IPS-20b (cell line): ENCODE measurements around the gene CASP10.

Experiments
- H3K27ac ChIP-seq: one replicate; pipeline ENCODE4 v1.5.1; 2013; ENCODE audit warnings: low read length
- H3K27me3 ChIP-seq: 2 replicates; pipeline ENCODE4 v1.6.1; 2013; ENCODE audit warnings: mild to moderate bottlenecking, low read length, inconsistent platforms; ENCODE audit not compliant: insufficient read depth
- H3K36me3 ChIP-seq: 2 replicates; pipeline ENCODE4 v1.6.1; 2013; ENCODE audit warnings: low read depth, mild to moderate bottlenecking, inconsistent platforms, low read length, moderate library complexity; ENCODE audit not compliant: insufficient read depth
- H3K4me1 ChIP-seq: 2 replicates; pipeline ENCODE4 v1.6.1; 2013; ENCODE audit warnings: mild to moderate bottlenecking, control low read depth, inconsistent platforms, low read length, moderate library complexity; ENCODE audit not compliant: insufficient read depth
- H3K4me3 ChIP-seq: 2 replicates; pipeline ENCODE4 v1.5.1; 2013; ENCODE audit warnings: mild to moderate bottlenecking, low read length, inconsistent platforms
- H3K9ac ChIP-seq: 2 replicates; pipeline ENCODE4 v1.6.1; 2013; ENCODE audit warnings: low read depth, mild to moderate bottlenecking, inconsistent platforms, low read length, moderate library complexity
- H3K9me3 ChIP-seq: 2 replicates; pipeline ENCODE4 v1.6.1; 2013; ENCODE audit warnings: mild to moderate bottlenecking, low read depth, low read length, inconsistent platforms; ENCODE audit not compliant: insufficient read depth

Gene CASP10

DNA sequence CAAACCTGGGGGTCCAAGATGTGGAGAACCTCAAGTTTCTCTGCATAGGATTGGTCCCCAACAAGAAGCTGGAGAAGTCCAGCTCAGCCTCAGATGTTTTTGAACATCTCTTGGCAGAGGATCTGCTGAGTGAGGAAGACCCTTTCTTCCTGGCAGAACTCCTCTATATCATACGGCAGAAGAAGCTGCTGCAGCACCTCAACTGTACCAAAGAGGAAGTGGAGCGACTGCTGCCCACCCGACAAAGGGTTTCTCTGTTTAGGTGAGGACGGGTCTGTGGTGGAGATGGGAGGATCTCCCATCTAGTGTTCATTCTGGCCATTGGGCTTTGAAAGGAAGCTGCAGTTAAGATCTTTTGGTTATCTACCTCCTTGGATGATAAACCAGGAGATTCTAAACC lies 2.9 kb downstream of the CASP10 start:
- H3K9ac ChIP-seq: no peak overlapping the region
- no peak overlapping the region for H3K4me3 ChIP-seq

DNA sequence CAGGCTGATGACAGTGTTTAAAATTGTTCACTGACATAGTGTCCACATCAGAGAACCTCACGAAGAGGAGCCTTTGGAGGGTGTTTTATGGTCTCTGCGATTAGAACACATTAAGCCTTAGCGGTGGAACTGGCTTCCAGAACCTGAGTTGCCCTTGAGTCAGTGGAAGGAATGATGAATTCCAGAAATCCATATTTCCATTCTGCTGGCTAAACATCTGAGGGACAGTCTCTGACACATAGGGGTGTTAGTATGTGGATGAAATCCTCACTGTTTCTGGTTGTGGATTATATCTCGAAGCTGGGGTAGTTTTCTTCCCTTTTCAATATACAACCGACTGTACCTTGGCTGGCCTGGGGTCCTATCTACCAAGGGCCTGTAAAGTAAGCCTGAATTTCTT lies 4.0 kb downstream of the CASP10 start:
- no peaks in the 10 kb centered on the region; the same call in 1 of the 2 replicates for H3K4me1 ChIP-seq
- no peaks in the 10 kb centered on the region for H3K27me3 ChIP-seq
- H3K9ac ChIP-seq: no peak overlapping the region
- H3K4me3 ChIP-seq: no peak overlapping the region
- H3K36me3 ChIP-seq: no peaks in the 10 kb centered on the region
- no peak overlapping the region for H3K27ac ChIP-seq
- no peaks in the 10 kb centered on the region for H3K9me3 ChIP-seq

More for the DNA sequence above, 2.9 kb downstream of the CASP10 start:
- no peaks in the 10 kb centered on the region for H3K36me3 ChIP-seq
- no peaks in the 10 kb centered on the region; the same call in 1 of the 2 replicates for H3K4me1 ChIP-seq
- no peaks in the 10 kb centered on the region for H3K27me3 ChIP-seq
- H3K9me3 ChIP-seq: no peaks in the 10 kb centered on the region
- no peak overlapping the region for H3K27ac ChIP-seq

DNA sequence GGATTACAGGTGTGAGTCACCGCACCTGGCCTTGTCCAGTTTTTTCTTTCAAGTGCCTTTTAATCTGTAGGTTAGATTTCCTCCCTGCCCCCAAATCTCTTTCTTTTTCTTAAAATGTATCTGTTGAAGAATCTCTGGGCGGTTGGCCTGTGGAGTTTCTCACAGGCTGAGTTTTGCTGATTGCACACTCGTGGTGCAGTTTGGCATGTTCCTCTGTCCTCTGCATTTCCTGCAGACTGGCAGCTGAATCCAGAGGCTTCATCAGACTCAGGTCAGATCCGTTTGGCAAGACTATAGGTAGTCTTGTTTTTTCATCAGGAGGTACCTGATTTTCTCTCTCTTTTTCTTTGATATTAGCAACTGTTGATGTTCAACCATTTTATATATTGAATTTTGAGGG lies 5.5 kb downstream of the CASP10 start:
- Histone ChIP-seq H3K27me3 (no peaks in the 10 kb centered on the region), H3K4me3 (no peak overlapping the region), H3K36me3 (no peaks in the 10 kb centered on the region), H3K9me3 (no peaks in the 10 kb centered on the region), H3K9ac (no peak overlapping the region), H3K4me1 (no peaks in the 10 kb centered on the region; the same call in 1 of the 2 replicates), H3K27ac (no peak overlapping the region)

DNA sequence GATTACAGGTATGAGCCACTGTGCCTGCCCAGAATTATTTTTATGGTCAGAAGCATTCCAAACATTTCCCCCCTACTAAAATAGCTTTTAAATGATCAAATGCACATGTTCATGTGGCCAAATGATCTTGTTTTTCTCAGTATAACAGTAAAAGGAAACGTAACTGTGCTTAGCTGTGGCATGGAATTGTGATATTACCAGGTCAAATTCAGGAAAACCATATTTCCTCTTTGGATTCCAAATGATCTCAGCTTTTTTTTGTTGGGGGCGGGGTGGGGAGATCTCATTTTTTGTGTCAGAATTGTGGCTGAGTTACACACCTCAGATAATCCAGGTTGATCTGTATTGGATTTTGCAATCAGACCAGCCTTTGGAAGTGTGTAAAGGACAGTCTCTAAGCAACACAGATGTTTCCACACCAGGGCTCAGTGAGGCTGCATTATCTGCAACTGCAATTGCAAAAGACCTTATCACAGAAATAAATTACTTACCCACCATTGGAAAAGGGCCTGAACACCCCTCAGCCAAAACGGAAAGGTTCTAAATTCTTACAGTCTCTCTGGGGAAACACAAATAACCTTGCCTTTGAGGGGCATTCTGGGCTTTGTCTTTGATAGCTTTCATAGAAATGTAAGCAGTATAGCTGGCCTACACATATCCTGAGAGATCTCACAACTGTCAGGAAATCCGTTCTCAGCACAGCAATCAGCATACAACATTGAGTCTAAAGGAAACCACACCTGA lies 8.4 kb downstream of the CASP10 start:
- no peak overlapping the region for H3K4me3 ChIP-seq
- 0 out of 2 replicates have a peak, but pooled peaks cover 2% of the 10 kb centered on the region for H3K36me3 ChIP-seq
- H3K27ac ChIP-seq: no peak overlapping the region
- H3K4me1 ChIP-seq: no peaks in the 10 kb centered on the region
- no peak overlapping the region for H3K9ac ChIP-seq
- H3K9me3 ChIP-seq: no peaks in the 10 kb centered on the region
- no peaks in the 10 kb centered on the region for H3K27me3 ChIP-seq

DNA sequence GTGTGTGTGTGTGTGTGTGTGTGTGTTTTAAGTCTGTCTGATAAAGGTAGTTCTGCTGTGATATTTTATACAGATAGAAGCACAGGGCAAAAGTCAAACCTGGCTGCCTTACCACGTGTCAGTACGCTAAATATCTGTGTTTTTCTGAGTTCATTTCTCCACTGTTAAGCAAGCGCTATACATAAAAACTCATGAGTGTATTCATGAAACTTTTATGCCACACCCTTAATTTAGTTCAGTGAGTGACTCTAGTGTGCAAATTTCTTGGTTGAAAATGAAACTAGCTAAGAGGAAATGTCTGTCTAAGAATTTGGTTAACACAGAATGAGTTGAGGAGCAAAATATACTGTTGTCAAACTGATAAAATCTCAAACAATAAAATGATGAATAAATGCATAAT lies 11.2 kb downstream of the CASP10 start:
- Histone ChIP-seq H3K27me3 (no peaks in the 10 kb centered on the region), H3K27ac (no peak overlapping the region), H3K36me3 (0 out of 2 replicates have a peak, but pooled peaks cover 3% of the 10 kb centered on the region), H3K4me1 (no peaks in the 10 kb centered on the region), H3K4me3 (no peak overlapping the region), H3K9ac (no peak overlapping the region), H3K9me3 (no peaks in the 10 kb centered on the region)

DNA sequence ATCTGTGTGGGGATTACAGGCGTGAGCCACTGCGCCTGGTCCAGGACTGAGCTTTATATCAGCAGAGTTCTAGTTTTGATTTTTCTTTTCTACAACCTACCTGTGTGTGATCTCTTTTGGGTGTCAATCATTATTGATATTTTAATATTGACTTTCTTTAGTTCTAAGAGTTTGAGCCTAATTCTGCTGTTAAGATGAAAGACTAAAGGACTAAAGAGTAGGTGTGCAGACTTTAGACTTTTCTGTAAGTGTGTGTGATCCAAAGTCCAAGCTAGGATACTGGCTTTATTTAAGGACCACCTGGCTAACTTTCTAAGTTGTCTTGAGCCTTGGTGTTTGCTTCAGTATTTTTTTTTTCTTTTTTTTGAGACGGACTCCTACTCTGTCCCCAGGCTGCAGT lies 12.4 kb downstream of the CASP10 start:
- H3K4me1 ChIP-seq: no peaks in the 10 kb centered on the region
- H3K36me3 ChIP-seq: 0 out of 2 replicates have a peak, but pooled peaks cover 3% of the 10 kb centered on the region
- no peak overlapping the region for H3K9ac ChIP-seq
- no peak overlapping the region for H3K27ac ChIP-seq
- no peaks in the 10 kb centered on the region for H3K27me3 ChIP-seq
- H3K4me3 ChIP-seq: no peak overlapping the region
- no peaks in the 10 kb centered on the region for H3K9me3 ChIP-seq

DNA sequence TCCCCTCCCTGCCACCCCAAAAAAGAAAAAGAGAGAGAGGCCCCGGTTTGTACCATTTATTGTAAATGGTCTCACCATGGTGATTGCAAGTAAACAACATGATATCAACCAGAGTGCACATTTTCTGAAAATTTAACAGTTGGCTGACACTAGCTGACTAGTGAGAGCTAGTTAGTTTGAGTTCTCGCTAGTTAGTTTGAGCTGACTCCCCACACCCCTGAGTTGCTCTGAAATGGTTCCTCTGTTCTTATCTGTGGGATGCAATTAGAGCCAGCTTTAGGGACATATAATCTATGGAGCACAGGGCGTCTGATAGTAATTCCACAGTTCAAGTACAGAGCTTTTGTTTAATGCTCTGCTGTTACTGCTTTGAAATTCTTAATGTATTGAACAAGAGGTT lies 13.1 kb downstream of the CASP10 start:
- H3K9me3 ChIP-seq: no peaks in the 10 kb centered on the region
- H3K4me1 ChIP-seq: no peaks in the 10 kb centered on the region
- H3K27me3 ChIP-seq: no peaks in the 10 kb centered on the region
- H3K9ac ChIP-seq: no peak overlapping the region
- no peak overlapping the region for H3K4me3 ChIP-seq
- H3K36me3 ChIP-seq: 0 out of 2 replicates have a peak, but pooled peaks cover 3% of the 10 kb centered on the region
- H3K27ac ChIP-seq: no peak overlapping the region

DNA sequence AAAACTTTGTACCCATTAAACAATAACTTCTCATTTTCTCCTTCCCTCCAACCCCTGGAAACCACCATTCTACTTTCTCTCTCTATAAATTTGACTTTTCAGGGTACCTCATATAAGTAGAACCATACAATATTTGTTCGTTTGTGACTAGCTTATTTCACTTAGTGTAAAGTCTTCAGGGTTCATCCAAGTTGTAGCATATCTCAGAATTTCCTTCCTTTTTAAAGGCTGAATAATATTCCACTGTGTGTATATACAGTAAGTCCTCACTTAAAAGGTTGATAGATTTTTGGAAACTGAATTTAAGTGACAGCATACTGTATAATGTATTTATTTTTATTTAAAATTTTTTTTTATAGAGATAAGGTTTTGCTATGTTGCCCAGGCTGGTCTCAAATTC lies 13.9 kb downstream of the CASP10 start:
- Histone ChIP-seq H3K36me3 (0 out of 2 replicates have a peak, but pooled peaks cover 3% of the 10 kb centered on the region), H3K4me1 (no peaks in the 10 kb centered on the region), H3K27me3 (no peaks in the 10 kb centered on the region), H3K4me3 (no peak overlapping the region), H3K27ac (no peak overlapping the region), H3K9ac (no peak overlapping the region), H3K9me3 (no peaks in the 10 kb centered on the region)

DNA sequence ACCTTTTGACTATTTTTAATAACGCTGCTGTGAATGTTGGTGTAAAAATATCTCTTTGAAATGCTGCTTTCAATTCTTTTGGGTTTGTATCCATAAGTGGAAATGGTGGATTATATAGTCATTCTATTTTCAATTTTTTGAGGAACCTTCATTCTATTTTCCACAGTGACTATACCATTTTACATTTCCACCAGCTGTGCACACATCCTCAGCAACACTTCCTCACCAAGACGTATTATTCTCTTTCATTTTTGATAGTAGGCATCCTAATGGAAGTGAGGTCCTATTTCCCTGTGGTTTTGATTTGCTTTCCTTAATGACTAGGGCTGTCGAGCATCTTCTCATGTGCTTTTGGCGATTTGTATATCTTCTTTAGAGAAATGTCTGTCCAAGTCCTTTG lies 14.8 kb downstream of the CASP10 start:
- Histone ChIP-seq H3K27ac (no peak overlapping the region), H3K36me3 (0 out of 2 replicates have a peak, but pooled peaks cover 3% of the 10 kb centered on the region), H3K9ac (no peak overlapping the region), H3K27me3 (no peaks in the 10 kb centered on the region), H3K4me3 (no peak overlapping the region), H3K9me3 (no peaks in the 10 kb centered on the region), H3K4me1 (no peaks in the 10 kb centered on the region)

DNA sequence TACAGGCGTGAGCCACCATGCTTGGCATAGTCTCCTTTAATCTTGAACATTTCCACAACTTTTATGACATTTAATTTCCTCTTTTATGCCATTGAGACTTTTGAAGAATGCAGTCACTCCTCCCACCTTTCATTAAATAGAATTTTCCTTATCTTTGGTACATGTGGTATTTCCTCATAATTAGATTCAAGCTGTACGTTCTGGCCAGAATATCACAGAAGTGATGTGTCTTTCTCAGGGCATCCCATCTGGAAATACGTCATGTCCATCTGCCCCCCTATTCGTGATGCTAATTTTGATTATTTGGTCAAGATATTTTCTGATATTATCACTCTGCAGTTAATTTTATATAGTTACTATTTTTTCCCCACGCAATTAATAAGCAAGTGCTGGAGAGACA lies 16.9 kb downstream of the CASP10 start:
- no peaks in the 10 kb centered on the region for H3K4me1 ChIP-seq

DNA sequence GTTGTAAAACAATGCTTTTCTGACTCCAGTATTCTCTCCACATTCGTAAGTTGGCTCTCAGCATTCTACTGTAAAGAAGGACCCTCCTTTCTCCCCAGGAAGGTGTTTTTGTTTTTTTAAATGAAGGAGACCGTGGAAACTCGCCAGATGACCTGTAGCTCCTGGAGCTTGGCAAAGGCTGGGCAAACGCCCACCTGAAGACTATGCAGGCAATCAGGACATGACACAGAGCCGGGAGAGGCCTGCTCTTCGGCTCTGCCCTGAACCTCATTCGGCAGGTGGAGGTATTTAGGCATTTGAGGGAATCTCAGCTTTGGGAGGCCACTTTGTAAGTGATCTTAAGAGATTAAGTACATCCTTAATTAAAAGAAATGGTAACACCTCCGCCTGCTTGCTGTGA lies 17.4 kb downstream of the CASP10 start:
- Histone ChIP-seq H3K9me3 (no peaks in the 10 kb centered on the region), H3K36me3 (0 out of 2 replicates have a peak, but pooled peaks cover 3% of the 10 kb centered on the region), H3K4me3 (no peak overlapping the region), H3K27me3 (no peaks in the 10 kb centered on the region), H3K27ac (no peak overlapping the region), H3K4me1 (no peaks in the 10 kb centered on the region), H3K9ac (no peak overlapping the region)

More for the DNA sequence above, 16.9 kb downstream of the CASP10 start:
- Histone ChIP-seq H3K4me3 (no peak overlapping the region), H3K27ac (no peak overlapping the region), H3K36me3 (0 out of 2 replicates have a peak, but pooled peaks cover 3% of the 10 kb centered on the region), H3K9ac (no peak overlapping the region), H3K9me3 (no peaks in the 10 kb centered on the region), H3K27me3 (no peaks in the 10 kb centered on the region)

DNA sequence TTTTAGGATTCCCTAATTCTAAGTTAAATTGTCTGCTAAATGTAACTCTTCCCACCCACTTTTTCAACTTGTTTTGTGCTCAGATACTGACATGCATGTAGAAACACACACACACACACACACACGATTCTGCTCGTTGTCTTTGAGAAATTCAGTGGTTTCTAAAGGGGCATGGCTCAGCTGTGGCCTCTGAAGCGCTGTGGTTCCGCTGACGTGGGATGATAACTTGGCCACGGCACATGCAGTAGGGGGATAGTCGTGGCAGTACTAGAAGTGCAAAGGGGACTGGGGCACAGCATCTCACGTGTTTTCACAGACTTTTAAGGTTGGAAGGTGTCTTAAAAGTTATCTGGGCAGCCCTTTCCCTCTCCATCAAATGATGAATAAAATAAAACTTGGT lies 18.4 kb downstream of the CASP10 start:
- Histone ChIP-seq H3K9me3 (no peaks in the 10 kb centered on the region), H3K27ac (no peak overlapping the region), H3K27me3 (no peaks in the 10 kb centered on the region), H3K4me3 (no peak overlapping the region), H3K9ac (no peak overlapping the region), H3K4me1 (no peaks in the 10 kb centered on the region), H3K36me3 (0 out of 2 replicates have a peak, but pooled peaks cover under 1% of the 10 kb centered on the region)
